ENCODE data around the gene SLC13A5. TPM values are rescaled to one million over a fixed set of nuclear protein-coding genes. Genes with fewer than 3 reads are reported as not detected.

The SLC13A5 gene
- total RNA-seq, 1 donor from 2014 or later = not detected

DNA sequence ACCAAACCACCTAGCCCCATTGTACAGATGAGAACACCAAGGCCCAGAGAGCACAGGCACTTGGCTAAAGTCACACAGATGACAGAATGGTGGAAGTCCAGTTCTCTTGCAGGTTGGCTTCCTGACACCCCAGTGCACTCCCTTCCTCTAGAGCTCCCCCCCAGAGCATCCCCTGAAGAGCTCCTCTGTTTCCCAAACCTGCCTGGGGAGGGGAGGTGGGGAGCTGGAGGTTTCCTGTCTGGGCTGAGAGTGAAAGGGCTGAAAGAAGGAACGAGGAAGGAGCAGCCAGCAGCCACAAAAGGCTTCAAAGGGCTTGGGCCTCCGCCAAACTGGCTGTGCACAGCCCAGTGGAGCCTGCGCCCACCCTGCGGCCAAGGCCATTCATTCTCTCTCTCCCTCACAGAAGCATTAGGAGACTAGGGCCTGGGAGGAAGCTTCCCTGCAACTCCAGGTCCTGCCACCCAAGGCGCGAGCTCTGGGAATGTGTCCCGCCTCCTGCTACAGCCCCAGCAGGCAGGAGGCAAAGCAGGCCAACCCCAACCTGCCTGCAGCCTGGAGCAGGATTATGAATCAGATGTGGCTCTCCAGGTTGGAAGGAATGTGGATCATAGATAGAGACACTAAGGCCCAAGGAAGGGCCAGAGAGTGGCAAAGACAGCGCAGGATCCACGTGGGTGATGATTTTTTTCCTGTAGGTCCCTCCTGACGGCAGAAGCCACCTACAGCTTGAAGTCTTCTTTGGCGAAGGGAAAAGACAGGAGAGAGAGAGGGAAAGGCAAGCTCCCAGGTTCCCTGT lies 913 bp downstream of the SLC13A5 start:
- peak overlapping the region; percentile 86 for H3K4me2 ChIP-seq
- TF ChIP-seq EZH2 (IDR thresholded peaks at IDR 0.05) = no peak
- TF ChIP-seq, protein P1, sequence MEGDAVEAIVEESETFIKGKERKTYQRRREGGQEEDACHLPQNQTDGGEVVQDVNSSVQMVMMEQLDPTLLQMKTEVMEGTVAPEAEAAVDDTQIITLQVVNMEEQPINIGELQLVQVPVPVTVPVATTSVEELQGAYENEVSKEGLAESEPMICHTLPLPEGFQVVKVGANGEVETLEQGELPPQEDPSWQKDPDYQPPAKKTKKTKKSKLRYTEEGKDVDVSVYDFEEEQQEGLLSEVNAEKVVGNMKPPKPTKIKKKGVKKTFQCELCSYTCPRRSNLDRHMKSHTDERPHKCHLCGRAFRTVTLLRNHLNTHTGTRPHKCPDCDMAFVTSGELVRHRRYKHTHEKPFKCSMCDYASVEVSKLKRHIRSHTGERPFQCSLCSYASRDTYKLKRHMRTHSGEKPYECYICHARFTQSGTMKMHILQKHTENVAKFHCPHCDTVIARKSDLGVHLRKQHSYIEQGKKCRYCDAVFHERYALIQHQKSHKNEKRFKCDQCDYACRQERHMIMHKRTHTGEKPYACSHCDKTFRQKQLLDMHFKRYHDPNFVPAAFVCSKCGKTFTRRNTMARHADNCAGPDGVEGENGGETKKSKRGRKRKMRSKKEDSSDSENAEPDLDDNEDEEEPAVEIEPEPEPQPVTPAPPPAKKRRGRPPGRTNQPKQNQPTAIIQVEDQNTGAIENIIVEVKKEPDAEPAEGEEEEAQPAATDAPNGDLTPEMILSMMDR (IDR thresholded peaks at IDR 0.05) = no peak
- no peak for TF ChIP-seq EZH2phosphoT487 (IDR thresholded peaks at IDR 0.05)

DNA sequence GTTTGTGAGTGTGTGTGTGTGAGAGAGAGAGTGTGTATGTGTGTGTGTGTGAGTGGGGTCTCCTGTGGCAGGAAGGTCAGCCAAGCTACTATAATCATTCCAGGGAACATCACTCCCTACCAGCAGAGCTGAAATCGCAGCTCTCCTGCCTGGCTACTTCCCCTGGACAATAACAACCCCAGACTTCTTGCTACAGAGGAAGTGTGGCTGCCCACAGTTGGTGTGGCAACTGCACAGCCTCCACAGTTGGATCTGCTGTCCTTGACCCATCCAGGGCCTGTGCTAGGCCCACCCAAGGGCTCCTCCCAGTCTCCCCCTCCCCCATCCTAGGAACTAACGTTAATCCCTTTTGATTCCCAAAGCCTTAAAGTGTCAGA lies 1.5 kb downstream of the SLC13A5 start:
- Mint-ChIP-seq H3K36me3 (peaks cover 1% of the 10 kb centered on the region), H3K4me1 (peaks cover 15% of the 10 kb centered on the region), H3K9me3 (peaks cover 16% of the 10 kb centered on the region), H3K4me3 (peak overlapping the region; percentile 86), H3K27ac (no peak overlapping the region), H3K27me3 (ENCODE audit: insufficient read depth, low read depth) (peaks cover 28% of the 10 kb centered on the region)
- Histone ChIP-seq H3K4me1 (peaks cover 5% of the 10 kb centered on the region), H3K9ac (no peak overlapping the region), H3K79me2 (ENCODE audit: low read depth) (no peaks in the 10 kb centered on the region), H3K36me3 (no peaks in the 10 kb centered on the region), H3K4me3 (no peak overlapping the region), H3K4me2 (no peak overlapping the region), H3K9me3 (ENCODE audit: low read depth) (no peaks in the 10 kb centered on the region), H3K27ac (no peak overlapping the region), H3K27me3 (peaks cover 39% of the 10 kb centered on the region), H4K20me1 (ENCODE audit: low read depth) (peaks cover 4% of the 10 kb centered on the region), H2AFZ (replicated peaks) (no peak overlapping the region), H3F3A (ENCODE audit: low read depth) (peaks cover 23% of the 10 kb centered on the region)
- no peak for DNase-seq (ENCODE audit: low spot score)
- TF ChIP-seq EZH2 (IDR thresholded peaks at IDR 0.05) (no peak), EZH2phosphoT487 (IDR thresholded peaks at IDR 0.05) (no peak)
- TF ChIP-seq, protein P1 (IDR thresholded peaks at IDR 0.05) = no peak

More for the DNA sequence above, 913 bp downstream of the SLC13A5 start:
- Mint-ChIP-seq H3K36me3 (peaks cover 4% of the 10 kb centered on the region), H3K9me3 (peaks cover 19% of the 10 kb centered on the region), H3K27ac (no peak overlapping the region), H3K27me3 (ENCODE audit: insufficient read depth, low read depth) (peaks cover 30% of the 10 kb centered on the region), H3K4me1 (peaks cover 15% of the 10 kb centered on the region), H3K4me3 (peak overlapping the region; percentile 86)
- H3F3A ChIP-seq (ENCODE audit: low read depth) = peaks cover 23% of the 10 kb centered on the region
- H4K20me1 ChIP-seq (ENCODE audit: low read depth) = peaks cover 4% of the 10 kb centered on the region
- H3K36me3 ChIP-seq = no peaks in the 10 kb centered on the region
- H3K79me2 ChIP-seq (ENCODE audit: low read depth) = no peaks in the 10 kb centered on the region
- H3K27me3 ChIP-seq = peaks cover 39% of the 10 kb centered on the region
- no peak overlapping the region for H2AFZ ChIP-seq (replicated peaks)
- H3K9ac ChIP-seq = no peak overlapping the region
- H3K4me1 ChIP-seq = peaks cover 5% of the 10 kb centered on the region
- no peak overlapping the region for H3K4me3 ChIP-seq
- no peak overlapping the region for H3K27ac ChIP-seq
- DNase-seq (ENCODE audit: low spot score) = peak; percentile 73
- no peaks in the 10 kb centered on the region for H3K9me3 ChIP-seq (ENCODE audit: low read depth)

DNA sequence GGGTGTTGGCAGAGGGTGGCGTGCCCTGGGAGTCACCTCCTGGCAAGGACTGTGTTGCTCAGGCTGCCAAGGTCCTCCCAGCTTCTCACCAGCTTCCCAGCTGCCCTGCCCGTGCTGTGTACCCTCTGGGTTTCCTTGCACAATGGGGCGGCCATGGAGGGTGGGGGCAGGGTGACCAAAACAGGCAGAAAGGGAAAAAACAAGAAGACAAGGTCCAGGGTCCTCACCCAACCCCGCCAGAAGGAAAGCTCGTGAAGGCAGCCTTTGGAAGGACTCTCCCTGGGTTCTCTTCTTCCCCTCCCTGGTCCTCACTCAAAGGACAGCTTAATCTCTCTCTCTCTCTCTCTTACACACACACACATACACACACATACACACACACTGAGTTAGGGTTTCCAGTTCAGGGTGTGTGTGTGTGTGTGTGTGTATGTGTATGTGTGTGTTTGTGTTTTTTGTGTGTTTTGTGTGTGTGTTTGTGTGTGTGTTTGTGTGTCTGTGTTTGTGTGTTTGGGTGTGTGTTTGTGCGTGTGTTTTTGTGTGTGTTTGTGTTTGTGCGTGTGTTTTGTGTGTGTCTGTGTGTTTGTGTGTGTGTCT lies 2.0 kb downstream of the SLC13A5 start:
- H3K27me3 Mint-ChIP-seq (ENCODE audit: insufficient read depth, low read depth) = peaks cover 28% of the 10 kb centered on the region
- no peak for DNase-seq (ENCODE audit: low spot score)
- peaks cover 23% of the 10 kb centered on the region for H3F3A ChIP-seq (ENCODE audit: low read depth)
- TF ChIP-seq EZH2 (IDR thresholded peaks at IDR 0.05) (no peak), EZH2phosphoT487 (IDR thresholded peaks at IDR 0.05) (no peak)
- TF ChIP-seq, protein P1 (IDR thresholded peaks at IDR 0.05) = no peak
- no peaks in the 10 kb centered on the region for H3K9me3 ChIP-seq (ENCODE audit: low read depth)
- H3K27ac ChIP-seq = no peak overlapping the region
- H3K4me1 Mint-ChIP-seq = peaks cover 15% of the 10 kb centered on the region
- H3K9me3 Mint-ChIP-seq = peaks cover 13% of the 10 kb centered on the region
- peaks cover 5% of the 10 kb centered on the region for H3K4me1 ChIP-seq
- H3K4me3 ChIP-seq = no peak overlapping the region
- H3K4me2 ChIP-seq = no peak overlapping the region
- no peak overlapping the region for H2AFZ ChIP-seq (replicated peaks)
- no peak overlapping the region for H3K27ac Mint-ChIP-seq
- H4K20me1 ChIP-seq (ENCODE audit: low read depth) = peaks cover 4% of the 10 kb centered on the region
- H3K4me3 Mint-ChIP-seq = peak overlapping the region; percentile 18
- no peaks in the 10 kb centered on the region for H3K79me2 ChIP-seq (ENCODE audit: low read depth)
- H3K36me3 ChIP-seq = no peaks in the 10 kb centered on the region
- no peaks in the 10 kb centered on the region for H3K36me3 Mint-ChIP-seq
- peaks cover 39% of the 10 kb centered on the region for H3K27me3 ChIP-seq
- no peak overlapping the region for H3K9ac ChIP-seq
